ENCODE measurements around the gene ACTR10. TPM values are rescaled to one million over a fixed set of nuclear protein-coding genes. Genes with fewer than 3 reads are reported as not detected.

ACTR10 gene
- total RNA-seq, 1 donor from 2014 or later = 42.2 TPM

DNA sequence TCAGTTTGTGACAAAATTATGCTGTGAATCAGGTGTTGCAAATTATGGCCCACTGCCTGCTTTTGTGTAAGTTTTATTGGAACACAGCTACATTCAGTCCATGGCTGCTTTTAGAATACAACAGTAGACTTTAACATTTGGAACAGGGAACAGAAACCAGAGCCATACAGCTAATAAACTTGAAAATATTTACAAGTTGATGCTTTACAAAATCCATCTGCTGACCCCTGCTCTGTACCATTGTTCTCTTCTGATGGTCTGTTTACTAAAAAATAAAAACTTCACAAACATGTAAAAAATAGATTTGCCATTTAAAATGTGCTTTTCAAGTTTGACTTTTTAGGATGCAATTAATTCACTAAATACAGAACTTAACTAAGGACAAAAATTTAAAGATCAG lies 65.5 kb downstream of the ACTR10 start:
- H3K4me1 ChIP-seq = peaks cover 7% of the 10 kb centered on the region
- no peak overlapping the region for H3K4me3 ChIP-seq
- intact Hi-C loops (cut with DNase I) = no loop called here
- no peak overlapping the region for H3K27ac ChIP-seq
- DNase-seq (ENCODE audit: extremely low spot score in 2 of 2) = no peak
- no peaks in the 10 kb centered on the region for H3K27me3 ChIP-seq
- H3K36me3 ChIP-seq = peaks cover 0 to 79% of the 10 kb centered on the region in 2 donors
- no peaks in the 10 kb centered on the region for H3K9me3 ChIP-seq
- TF ChIP-seq POLR2AphosphoS5 (IDR thresholded peaks at IDR 0.05; ENCODE audit: insufficient read depth in 1 of 2, low read depth in 1 of 2) (no peak), CTCF (IDR thresholded peaks at IDR 0.05) (no peak), POLR2A (IDR thresholded peaks at IDR 0.05) (no peak)

DNA sequence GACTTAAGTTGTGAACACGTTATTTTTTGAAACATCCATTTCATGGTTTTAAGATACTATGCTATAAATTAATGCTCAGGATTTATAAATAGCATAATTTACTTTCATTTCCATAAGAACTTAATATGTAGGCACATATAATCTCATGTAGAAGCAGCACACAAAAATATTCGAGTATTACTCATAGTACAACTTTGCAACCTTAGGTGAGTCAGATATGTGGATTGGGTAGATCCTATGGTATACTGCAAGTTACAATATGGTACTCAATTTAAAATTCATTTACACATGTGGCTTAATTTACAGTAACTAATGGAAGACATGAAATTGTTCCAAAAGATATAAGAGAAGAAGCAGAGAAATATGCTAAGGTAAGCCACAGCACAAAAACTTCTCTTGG lies 70.7 kb downstream of the ACTR10 start:
- no peak overlapping the region for H3K4me3 ChIP-seq
- no peak overlapping the region for H3K27ac ChIP-seq
- intact Hi-C loops (cut with DNase I) = no loop called here
- peaks cover 6% of the 10 kb centered on the region for H3K4me1 ChIP-seq
- TF ChIP-seq CTCF (IDR thresholded peaks at IDR 0.05) (no peak), POLR2AphosphoS5 (IDR thresholded peaks at IDR 0.05; ENCODE audit: insufficient read depth in 1 of 2, low read depth in 1 of 2) (no peak), POLR2A (IDR thresholded peaks at IDR 0.05) (no peak)
- DNase-seq (ENCODE audit: extremely low spot score in 2 of 2) = no peak
- H3K27me3 ChIP-seq = no peaks in the 10 kb centered on the region
- no peaks in the 10 kb centered on the region for H3K9me3 ChIP-seq
- H3K36me3 ChIP-seq = peaks cover 8 to 77% of the 10 kb centered on the region in 2 donors

GRCh38 chr14:58272588-58273372 lies 72.8 kb downstream of the ACTR10 start:
- intact Hi-C loops (cut with DNase I) = no loop called here
- Histone ChIP-seq H3K27ac (no peak overlapping the region), H3K9me3 (no peaks in the 10 kb centered on the region), H3K36me3 (peaks cover 8 to 63% of the 10 kb centered on the region in 2 donors), H3K4me1 (peaks cover 20% of the 10 kb centered on the region), H3K4me3 (no peak overlapping the region), H3K27me3 (no peaks in the 10 kb centered on the region)
- TF ChIP-seq POLR2AphosphoS5 (IDR thresholded peaks at IDR 0.05; ENCODE audit: insufficient read depth in 1 of 2, low read depth in 1 of 2) (no peak), POLR2A (IDR thresholded peaks at IDR 0.05) (no peak), CTCF (IDR thresholded peaks at IDR 0.05) (no peak)
- no peak for DNase-seq (ENCODE audit: extremely low spot score in 2 of 2)

GRCh38 chr14:58274881-58275280 lies 74.9 kb downstream of the ACTR10 start:
- H3K4me3 ChIP-seq = no peak overlapping the region
- peaks cover 20% of the 10 kb centered on the region for H3K4me1 ChIP-seq
- TF ChIP-seq POLR2A (IDR thresholded peaks at IDR 0.05) (no peak), POLR2AphosphoS5 (IDR thresholded peaks at IDR 0.05; ENCODE audit: insufficient read depth in 1 of 2, low read depth in 1 of 2) (no peak), CTCF (IDR thresholded peaks at IDR 0.05) (no peak)
- no peaks in the 10 kb centered on the region for H3K27me3 ChIP-seq
- no peak overlapping the region for H3K27ac ChIP-seq
- intact Hi-C loops (cut with DNase I) = no loop called here
- H3K36me3 ChIP-seq = peaks cover 8 to 52% of the 10 kb centered on the region in 2 donors
- DNase-seq (ENCODE audit: extremely low spot score in 2 of 2) = no peak
- H3K9me3 ChIP-seq = no peaks in the 10 kb centered on the region

GRCh38 chr14:58275527-58276190 lies 75.7 kb downstream of the ACTR10 start:
- Histone ChIP-seq H3K9me3 (no peaks in the 10 kb centered on the region), H3K4me3 (no peak overlapping the region), H3K27ac (no peak overlapping the region), H3K4me1 (peaks cover 27% of the 10 kb centered on the region), H3K36me3 (peaks cover 8 to 44% of the 10 kb centered on the region in 2 donors), H3K27me3 (no peaks in the 10 kb centered on the region)
- TF ChIP-seq POLR2A (IDR thresholded peaks at IDR 0.05) (no peak), POLR2AphosphoS5 (IDR thresholded peaks at IDR 0.05; ENCODE audit: insufficient read depth in 1 of 2, low read depth in 1 of 2) (no peak), CTCF (IDR thresholded peaks at IDR 0.05) (no peak)
- DNase-seq (ENCODE audit: extremely low spot score in 2 of 2) = no peak
- intact Hi-C loops (cut with DNase I) = no loop called here

Data from vagina (tissue), 2 donors.